ENCODE results near the gene ZBTB11.
"Not testable (repeated sequence)": the region's sequence is repeated elsewhere in the genome, so short reads cannot be mapped to it uniquely, and the experiment has no call there.

Gene ZBTB11

DNA sequence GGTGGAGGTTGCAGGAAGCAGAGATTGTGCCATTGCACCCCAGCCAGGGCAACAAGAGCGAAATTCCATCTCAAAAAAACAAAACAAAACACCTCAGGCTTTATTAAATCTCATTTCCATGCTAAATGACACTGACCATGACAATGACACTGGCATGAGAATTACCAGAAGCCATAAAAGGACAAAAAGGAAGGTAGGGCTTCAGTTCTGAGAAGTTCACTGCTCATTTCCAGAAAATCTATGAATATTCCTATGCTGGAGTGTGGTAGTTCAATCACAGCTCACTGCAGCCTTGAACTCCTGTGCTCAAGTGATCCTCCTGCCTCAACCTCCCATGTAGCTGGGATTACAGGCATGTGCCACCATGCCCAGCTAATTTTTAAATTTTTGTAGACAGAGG, 58.2 kb downstream of the ZBTB11 start:
- DNase-seq, result no peak

DNA sequence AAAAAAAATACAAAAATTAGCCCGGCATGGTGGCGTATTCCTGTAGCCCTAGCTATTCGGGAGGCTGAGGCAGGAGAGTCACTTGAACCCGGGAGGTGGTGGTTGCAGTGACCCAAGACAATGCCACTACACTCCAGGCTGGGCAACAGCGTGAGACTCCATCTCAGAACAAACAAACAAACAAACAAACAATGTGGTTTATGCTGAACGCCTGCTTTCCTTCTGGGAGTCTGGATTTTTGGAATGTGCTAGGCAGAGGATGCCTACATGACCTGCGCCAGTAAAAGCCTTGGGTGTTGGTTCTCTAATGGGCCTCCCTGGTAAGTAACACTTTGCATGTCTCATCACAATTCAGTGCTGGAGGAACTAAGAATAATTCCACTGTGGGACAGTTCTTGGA, 59.5 kb downstream of the ZBTB11 start:
- DNase-seq, result no peak

GRCh38 chr3:101615525-101615924, 61.4 kb downstream of the ZBTB11 start:
- no peak for DNase-seq

GRCh38 chr3:101613014-101613413, 63.9 kb downstream of the ZBTB11 start:
- DNase-seq, result not testable (repeated sequence)

- no peak for DNase-seq
These were observed 65.9 kb downstream of the ZBTB11 start for GRCh38 chr3:101611023-101611422.

GRCh38 chr3:101605398-101605797, 71.5 kb downstream of the ZBTB11 start:
- not testable (repeated sequence) for DNase-seq

DNA sequence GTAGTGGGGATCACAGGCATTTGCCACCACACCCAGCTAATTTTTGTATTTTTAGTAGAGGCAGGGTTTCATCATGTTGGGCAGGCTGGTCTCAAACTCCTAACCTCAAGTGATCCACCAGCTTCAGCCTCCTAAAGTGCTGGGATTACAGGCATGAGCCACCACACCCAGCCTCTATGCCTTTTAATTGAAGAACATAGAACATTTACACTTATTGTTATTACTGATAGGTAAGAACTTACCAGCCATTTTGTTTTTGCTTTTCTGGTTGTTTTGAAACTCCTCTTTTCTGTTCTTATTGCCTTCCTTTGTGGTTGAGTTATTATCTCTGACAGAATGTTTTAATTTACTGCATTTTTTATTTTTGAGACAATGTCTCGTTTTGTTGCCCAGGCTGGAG, 73.7 kb downstream of the ZBTB11 start:
- no peak for DNase-seq

- no peak for DNase-seq
These were observed 74.2 kb downstream of the ZBTB11 start for GRCh38 chr3:101602731-101603130.
